PC-3 (cell line): ENCODE results near the gene BACH2. TPM values are rescaled to one million over a fixed set of nuclear protein-coding genes. Genes with fewer than 3 reads are reported as not detected.
A peak's percentile ranks its signal among the peaks of the same experiment; 100 is the strongest.

Experiments
- ATAC-seq: fragments of 200-7000 bp; cut with Tn5 transposase; 2 replicates; pipeline ENCODE4 v1.9.1; 2020; ENCODE audit warnings: mild to moderate bottlenecking, moderate library complexity
- BruUV-seq: library from RNA; stranded (reverse); fragments of 400-500 nt; replicated peaks from 2 replicates; lab custom pipeline; 2021; lab: Mats Ljungman, UMichigan
- CTCF ChIA-PET: fragments of 300-600 bp; sonication (Branson Sonifier 250); formaldehyde crosslinking; loops from one replicate; lab custom pipeline; 2022; ENCODE audit warnings: antibody characterized with exemption; lab: Charles Lee
- POLR2A ChIA-PET: fragments of 300-600 bp; sonication (Branson Sonifier 250); formaldehyde crosslinking; loops from one replicate; lab custom pipeline; 2022; ENCODE audit warnings: antibody characterized with exemption; ENCODE audit not compliant: unreplicated experiment; lab: Charles Lee
- DNase-seq: peaks from one replicate; pipeline ENCODE4 v3.0.0-alpha.2; 2015
- H2AFZ ChIP-seq: fragments of 300-600 bp; sonication (generic); 2 replicates; pipeline ENCODE4 v1.6.0; 2016; ENCODE audit warnings: antibody characterized with exemption, low read length
- H3F3A ChIP-seq: fragments of 300-600 bp; sonication (generic); one replicate; pipeline ENCODE4 v1.6.0; 2017; ENCODE audit warnings: antibody characterized with exemption, low read length, control low read depth, mild to moderate bottlenecking; ENCODE audit not compliant: unreplicated experiment
- H3K27ac ChIP-seq: fragments of 300-600 bp; sonication (generic); 2 replicates; pipeline ENCODE4 v1.5.1; 2016; ENCODE audit warnings: mild to moderate bottlenecking, low read length
- H3K27me3 ChIP-seq: fragments of 300-600 bp; sonication (generic); 2 replicates; pipeline ENCODE4 v1.6.1; 2016; ENCODE audit warnings: low read length, mixed read lengths
- H3K36me3 ChIP-seq: fragments of 300-600 bp; sonication (generic); 2 replicates; pipeline ENCODE4 v1.6.1; 2016; ENCODE audit warnings: low read depth, mixed run types, low read length, mixed read lengths
- H3K4me1 ChIP-seq: fragments of 300-600 bp; sonication (generic); 2 replicates; pipeline ENCODE4 v1.5.1; 2016; ENCODE audit warnings: low read length; ENCODE audit not compliant: insufficient read depth
- H3K4me2 ChIP-seq: fragments of 300-600 bp; sonication (generic); 2 replicates; pipeline ENCODE4 v1.6.0; 2016; ENCODE audit warnings: low read length
- H3K4me3 ChIP-seq: fragments of 300-600 bp; sonication (generic); 2 replicates; pipeline ENCODE4 v1.5.1; 2016; ENCODE audit warnings: mild to moderate bottlenecking, low read length, mixed read lengths
- H3K79me2 ChIP-seq: fragments of 300-600 bp; sonication (generic); 2 replicates; pipeline ENCODE4 v1.6.1; 2017; ENCODE audit warnings: low read length, mixed read lengths
- H3K9ac ChIP-seq: fragments of 300-600 bp; sonication (generic); 2 replicates; pipeline ENCODE4 v1.6.0; 2016; ENCODE audit warnings: mild to moderate bottlenecking, low read length
- H3K9me2 ChIP-seq: fragments of 300-600 bp; sonication (generic); replicated peaks from 2 replicates; pipeline ENCODE4 v1.6.1; 2016; ENCODE audit warnings: mixed run types, low read length, mixed read lengths
- H3K9me3 ChIP-seq: fragments of 300-600 bp; sonication (generic); 2 replicates; pipeline ENCODE4 v1.6.1; 2016; ENCODE audit warnings: low read length, mixed read lengths
- H4K20me1 ChIP-seq: fragments of 300-600 bp; sonication (generic); 2 replicates; pipeline ENCODE4 v1.6.1; 2016; ENCODE audit warnings: low read length, mixed read lengths
- EZH2 ChIP-seq: fragments of 300-600 bp; sonication (generic); IDR thresholded peaks from one replicate; pipeline ENCODE4 v1.6.1; 2017; ENCODE audit warnings: antibody characterized with exemption, mild to moderate bottlenecking, low read length; ENCODE audit not compliant: unreplicated experiment
- EZH2phosphoT487 ChIP-seq: fragments of 300-600 bp; sonication (generic); IDR thresholded peaks from 2 replicates; pipeline ENCODE4 v1.6.1; 2018; ENCODE audit warnings: mild to moderate bottlenecking, antibody characterized with exemption, low read length, borderline replicate concordance
- intact Hi-C: fragments of 100-400 bp; cut with micrococcal nuclease; formaldehyde crosslinking; loops from 2 replicates; pipeline ENCODE4 v1.9.0; 2023
- total RNA-seq: library from RNA; depleted of rRNA; stranded (reverse); fragments of >200 nt; gene quantifications from 2 replicates; pipeline ENCODE4 v1.2.3, GENCODE V29; 2014
- TF ChIP-seq, protein P1 (sequence below): fragments of 300-600 bp; sonication (generic); conservative IDR thresholded peaks from 2 replicates; pipeline ENCODE4 v1.5.1; 2017; ENCODE audit warnings: antibody characterized with exemption, low read depth, mild to moderate bottlenecking, low read length

BACH2 gene
- total RNA-seq, 1 experiment from 2014 or later, result 7.0 TPM

- Histone ChIP-seq H3K27me3 (no peaks in the 10 kb centered on the region), H3K4me1 (peaks cover 18% of the 10 kb centered on the region), H3K27ac (no peak overlapping the region), H3K36me3 (no peaks in the 10 kb centered on the region), H3K4me3 (no peak overlapping the region), H3K9me2 (no peaks in the 10 kb centered on the region), H2AFZ (no peak overlapping the region), H3F3A (no peaks in the 10 kb centered on the region), H3K4me2 (no peak overlapping the region), H4K20me1 (no peaks in the 10 kb centered on the region), H3K79me2 (no peaks in the 10 kb centered on the region), H3K9me3 (no peaks in the 10 kb centered on the region), H3K9ac (no peak overlapping the region)
- TF ChIP-seq EZH2 (no peak), EZH2phosphoT487 (no peak)
- TF ChIP-seq, protein P1, sequence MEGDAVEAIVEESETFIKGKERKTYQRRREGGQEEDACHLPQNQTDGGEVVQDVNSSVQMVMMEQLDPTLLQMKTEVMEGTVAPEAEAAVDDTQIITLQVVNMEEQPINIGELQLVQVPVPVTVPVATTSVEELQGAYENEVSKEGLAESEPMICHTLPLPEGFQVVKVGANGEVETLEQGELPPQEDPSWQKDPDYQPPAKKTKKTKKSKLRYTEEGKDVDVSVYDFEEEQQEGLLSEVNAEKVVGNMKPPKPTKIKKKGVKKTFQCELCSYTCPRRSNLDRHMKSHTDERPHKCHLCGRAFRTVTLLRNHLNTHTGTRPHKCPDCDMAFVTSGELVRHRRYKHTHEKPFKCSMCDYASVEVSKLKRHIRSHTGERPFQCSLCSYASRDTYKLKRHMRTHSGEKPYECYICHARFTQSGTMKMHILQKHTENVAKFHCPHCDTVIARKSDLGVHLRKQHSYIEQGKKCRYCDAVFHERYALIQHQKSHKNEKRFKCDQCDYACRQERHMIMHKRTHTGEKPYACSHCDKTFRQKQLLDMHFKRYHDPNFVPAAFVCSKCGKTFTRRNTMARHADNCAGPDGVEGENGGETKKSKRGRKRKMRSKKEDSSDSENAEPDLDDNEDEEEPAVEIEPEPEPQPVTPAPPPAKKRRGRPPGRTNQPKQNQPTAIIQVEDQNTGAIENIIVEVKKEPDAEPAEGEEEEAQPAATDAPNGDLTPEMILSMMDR, result no peak
- no TSS peak for BruUV-seq
- ATAC-seq (no peak), DNase-seq (no peak)
- ChIA-PET POLR2A (no interaction called here), CTCF (no interaction called here)
- intact Hi-C loops, result no loop called here
These were observed 32.1 kb downstream of the BACH2 start for GRCh38 chr6:90264561-90264960.

- H3K4me3 ChIP-seq, result no peak overlapping the region
- no peaks in the 10 kb centered on the region for H3K36me3 ChIP-seq
- ATAC-seq (0 out of 2 replicates have a peak, but pooled peaks have one; percentile 20), DNase-seq (peak; percentile 9)
- no peaks in the 10 kb centered on the region for H3F3A ChIP-seq
- H3K4me1 ChIP-seq, result peaks cover 18% of the 10 kb centered on the region
- intact Hi-C loops, result no loop called here
- no peaks in the 10 kb centered on the region for H3K9me3 ChIP-seq
- H2AFZ ChIP-seq, result no peak overlapping the region
- no peak overlapping the region for H3K4me2 ChIP-seq
- CTCF ChIA-PET, result no interaction called here
- no peaks in the 10 kb centered on the region for H4K20me1 ChIP-seq
- H3K27me3 ChIP-seq, result no peaks in the 10 kb centered on the region
- BruUV-seq, result no TSS peak
- no peak for TF ChIP-seq EZH2
- no peak for TF ChIP-seq EZH2phosphoT487
- H3K79me2 ChIP-seq, result no peaks in the 10 kb centered on the region
- no peak overlapping the region for H3K9ac ChIP-seq
- H3K9me2 ChIP-seq, result no peaks in the 10 kb centered on the region
- POLR2A ChIA-PET, result no interaction called here
- no peak overlapping the region for H3K27ac ChIP-seq
These were observed 33.0 kb downstream of the BACH2 start for GRCh38 chr6:90263633-90264032.

DNA sequence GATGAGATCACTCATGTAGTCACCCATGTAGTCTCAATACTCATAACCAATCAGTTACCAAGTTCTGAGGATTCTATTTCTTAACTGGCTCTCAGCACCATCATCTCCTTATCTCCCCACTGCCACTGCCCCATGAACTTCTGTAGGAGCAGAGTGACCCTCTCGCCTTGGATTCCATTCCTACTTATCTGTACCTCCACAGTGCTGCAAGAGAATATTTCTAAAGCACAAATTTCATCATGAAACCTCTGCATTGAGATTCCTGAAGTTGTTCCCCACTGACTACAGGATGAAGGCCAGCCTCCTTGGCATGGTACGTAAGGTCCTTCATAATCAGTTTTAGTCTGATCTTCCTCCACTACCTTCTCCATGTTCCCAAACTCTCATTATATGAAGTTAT is 34.8 kb downstream of the BACH2 start:
- H2AFZ ChIP-seq, result no peak overlapping the region
- no peaks in the 10 kb centered on the region for H3K79me2 ChIP-seq
- peaks cover 16% of the 10 kb centered on the region for H3K4me1 ChIP-seq
- CTCF ChIA-PET, result no interaction called here
- TF ChIP-seq EZH2phosphoT487 (no peak), EZH2 (no peak)
- TF ChIP-seq, protein P1, result no peak
- no peak overlapping the region for H3K9ac ChIP-seq
- H3K27me3 ChIP-seq, result no peaks in the 10 kb centered on the region
- no peak for ATAC-seq
- no peaks in the 10 kb centered on the region for H4K20me1 ChIP-seq
- no peaks in the 10 kb centered on the region for H3K9me3 ChIP-seq
- no peak overlapping the region for H3K4me2 ChIP-seq
- intact Hi-C loops, result no loop called here
- DNase-seq, result no peak
- POLR2A ChIA-PET, result no interaction called here
- H3F3A ChIP-seq, result peaks cover 2% of the 10 kb centered on the region
- H3K27ac ChIP-seq, result no peak overlapping the region
- no peaks in the 10 kb centered on the region for H3K9me2 ChIP-seq
- H3K36me3 ChIP-seq, result no peaks in the 10 kb centered on the region
- BruUV-seq, result no TSS peak
- no peak overlapping the region for H3K4me3 ChIP-seq
